OCI-LY7 (cell line): ENCODE data around the gene BMPER. TPM values are rescaled to one million over a fixed set of nuclear protein-coding genes. Genes with fewer than 3 reads are reported as not detected.

ENCODE experiments used
- BruUV-seq: library from RNA; stranded (reverse); fragments of 400-500 nt; replicated peaks from 2 replicates; lab custom pipeline; 2021; lab: Mats Ljungman, UMichigan
- CTCF ChIA-PET: fragments of 300-600 bp; sonication (Branson Sonifier 250); formaldehyde crosslinking; loops from one replicate; lab custom pipeline; 2022; ENCODE audit warnings: antibody characterized with exemption; ENCODE audit not compliant: unreplicated experiment; lab: Charles Lee
- POLR2A ChIA-PET: fragments of 300-600 bp; sonication (Branson Sonifier 250); formaldehyde crosslinking; loops from one replicate; lab custom pipeline; 2022; ENCODE audit warnings: antibody characterized with exemption; lab: Charles Lee
- DNase-seq: peaks from one replicate; pipeline ENCODE4 v3.0.0-alpha.2; 2015; ENCODE audit warnings: low spot score
- H2AFZ ChIP-seq: fragments of 200-600 bp; sonication (generic), shearing (Covaris generic); 2 replicates; pipeline ENCODE4 v1.6.1; 2014; ENCODE audit warnings: mild to moderate bottlenecking, antibody characterized with exemption, low read length, moderate library complexity
- H3K27ac ChIP-seq: fragments of 200-600 bp; sonication (generic); 2 replicates; pipeline ENCODE4 v1.5.1; 2014; ENCODE audit warnings: mixed run types, low read depth, mild to moderate bottlenecking, moderate library complexity, low read length, inconsistent platforms; ENCODE audit not compliant: poor library complexity, severe bottlenecking
- H3K36me3 ChIP-seq: fragments of 200-600 bp; sonication (generic); 2 replicates; pipeline ENCODE4 v1.6.1; 2014; ENCODE audit warnings: mild to moderate bottlenecking, antibody characterized with exemption, low read length, moderate library complexity, mixed read lengths; ENCODE audit not compliant: insufficient read depth
- H3K4me1 ChIP-seq: fragments of 200-600 bp; sonication (generic); 2 replicates; pipeline ENCODE4 v1.5.1; 2014; ENCODE audit warnings: mild to moderate bottlenecking, low read length; ENCODE audit not compliant: insufficient read depth, poor library complexity, severe bottlenecking
- H3K4me2 ChIP-seq: fragments of 200-600 bp; sonication (generic); 2 replicates; pipeline ENCODE4 v1.6.1; 2014; ENCODE audit warnings: mild to moderate bottlenecking, low read length
- H3K4me3 ChIP-seq: fragments of 200-600 bp; sonication (generic); 2 replicates; pipeline ENCODE4 v1.5.1; 2014; ENCODE audit warnings: mild to moderate bottlenecking, low read depth, low read length; ENCODE audit not compliant: poor library complexity, severe bottlenecking
- H3K79me2 ChIP-seq: fragments of 200-600 bp; sonication (generic); 2 replicates; pipeline ENCODE4 v1.6.1; 2016; ENCODE audit warnings: low read depth, mild to moderate bottlenecking, low read length, moderate library complexity, mixed read lengths; ENCODE audit not compliant: insufficient read depth
- H3K9me2 ChIP-seq: fragments of 200-600 bp; sonication (generic); 2 replicates; pipeline ENCODE4 v1.6.1; 2016; ENCODE audit warnings: mild to moderate bottlenecking, low read length, mixed read lengths; ENCODE audit not compliant: insufficient read depth
- H3K9me3 ChIP-seq: fragments of 200-600 bp; sonication (generic); 2 replicates; pipeline ENCODE4 v1.6.1; 2014; ENCODE audit warnings: mild to moderate bottlenecking, mixed run types, low read length, mixed read lengths
- H4K20me1 ChIP-seq: fragments of 200-600 bp; sonication (generic); 2 replicates; pipeline ENCODE4 v1.6.1; 2014; ENCODE audit warnings: mild to moderate bottlenecking, antibody characterized with exemption, low read length, moderate library complexity, mixed read lengths; ENCODE audit not compliant: insufficient read depth
- CTCF ChIP-seq: fragments of 200-600 bp; sonication (generic); conservative IDR thresholded peaks from 2 replicates; pipeline ENCODE4 v1.5.1; 2014; ENCODE audit warnings: mild to moderate bottlenecking, antibody characterized with exemption, low read length, moderate library complexity, mixed read lengths
- EZH2phosphoT487 ChIP-seq: fragments of 200-600 bp; sonication (generic); IDR thresholded peaks from 2 replicates; pipeline ENCODE4 v1.6.1; 2018; ENCODE audit warnings: low read depth, borderline replicate concordance, mild to moderate bottlenecking, mixed run types, antibody characterized with exemption, low read length, moderate library complexity, mixed read lengths
- intact Hi-C: fragments of 100-400 bp; cut with micrococcal nuclease; formaldehyde crosslinking; loops from one replicate; pipeline ENCODE4 v1.10.0; 2022; ENCODE audit not compliant: unreplicated experiment
- total RNA-seq, 2 experiments: library from RNA; depleted of rRNA in 1 of 2; stranded (reverse); fragments of >200 nt in 1 of 2; shearing (Covaris generic) in 1 of 2; gene quantifications; 2 replicates each; pipeline ENCODE4 v1.2.3, GENCODE V29; 2014 to 2022

The BMPER gene
- total RNA-seq, 2 experiments from 2014 or later = not detected

DNA sequence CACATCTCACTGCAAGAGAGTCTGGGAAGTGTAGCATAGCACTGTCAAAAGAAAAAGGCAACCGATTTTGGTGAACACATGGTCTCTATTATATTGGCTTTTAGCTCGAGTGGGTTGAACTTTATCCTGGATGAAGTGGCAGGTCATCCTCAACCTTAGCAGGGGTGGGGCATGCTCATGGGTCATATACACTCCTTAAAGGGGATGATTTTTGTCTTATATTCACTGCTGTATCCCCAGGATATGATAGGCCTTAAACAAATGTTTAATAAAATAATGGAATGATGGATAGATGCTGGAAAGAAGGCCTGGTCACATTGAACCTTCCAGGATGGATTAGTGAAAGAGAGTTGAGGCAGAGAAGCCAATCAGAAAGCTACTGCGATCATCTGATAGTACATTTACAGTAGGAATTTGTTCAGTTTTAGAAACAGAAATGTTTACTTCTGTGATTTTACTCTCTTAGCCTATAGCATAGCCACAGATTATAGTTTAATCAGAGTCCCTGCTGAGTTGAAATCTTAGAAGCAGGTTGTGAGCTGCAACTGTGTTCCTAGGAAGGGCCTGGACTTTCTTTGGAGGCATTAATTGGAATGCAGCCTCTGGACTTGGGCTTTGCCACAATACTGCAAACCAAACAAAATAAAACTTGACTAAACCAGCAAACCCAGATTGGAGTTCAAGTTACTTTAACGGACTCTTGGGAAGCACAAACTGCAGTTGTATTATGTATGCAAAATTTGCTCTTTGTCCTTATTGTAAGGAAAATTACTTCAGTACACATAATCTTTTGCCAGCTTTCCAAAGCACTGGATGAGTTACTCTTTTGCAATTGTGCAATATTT, 138.3 kb downstream of the BMPER start:
- DNase-seq = no peak
- ChIA-PET CTCF (no interaction called here), POLR2A (no interaction called here)
- intact Hi-C loops = no loop called here
- no peaks in the 10 kb centered on the region for H3K9me2 ChIP-seq
- no TSS peak for BruUV-seq
- no peak overlapping the region for H3K27ac ChIP-seq
- H3K36me3 ChIP-seq = no peaks in the 10 kb centered on the region
- H2AFZ ChIP-seq = no peak overlapping the region
- H3K4me2 ChIP-seq = no peak overlapping the region
- TF ChIP-seq CTCF (no peak), EZH2phosphoT487 (no peak)
- no peaks in the 10 kb centered on the region for H4K20me1 ChIP-seq
- H3K9me3 ChIP-seq = no peaks in the 10 kb centered on the region
- H3K4me3 ChIP-seq = no peak overlapping the region
- no peaks in the 10 kb centered on the region for H3K79me2 ChIP-seq
- no peaks in the 10 kb centered on the region for H3K4me1 ChIP-seq

GRCh38 chr7:34044306-34044643, 138.9 kb downstream of the BMPER start:
- no TSS peak for BruUV-seq

More at GRCh38 chr7:34044306-34044643, 138.9 kb downstream of the BMPER start:
- TF ChIP-seq EZH2phosphoT487 = no peak
- no peak for TF ChIP-seq CTCF
- no peak for DNase-seq
- intact Hi-C loops = no loop called here
- H3K9me3 ChIP-seq = no peaks in the 10 kb centered on the region
- H3K4me1 ChIP-seq = no peaks in the 10 kb centered on the region
- no peaks in the 10 kb centered on the region for H3K9me2 ChIP-seq
- CTCF ChIA-PET = no interaction called here
- H3K4me2 ChIP-seq = no peak overlapping the region
- H3K36me3 ChIP-seq = no peaks in the 10 kb centered on the region
- no peak overlapping the region for H3K4me3 ChIP-seq
- no peak overlapping the region for H2AFZ ChIP-seq
- H3K27ac ChIP-seq = no peak overlapping the region
- no peaks in the 10 kb centered on the region for H3K79me2 ChIP-seq
- H4K20me1 ChIP-seq = no peaks in the 10 kb centered on the region
- POLR2A ChIA-PET = no interaction called here
